A673 (cell line): Measurements from ENCODE around the gene ZBTB2.

Experiments
- CTCF ChIP-seq: fragments of 300-800, 200-600 bp; sonication (generic); conservative IDR thresholded peaks from 2 replicates; pipeline ENCODE4 v1.5.1; 2017; ENCODE audit warnings: low read depth, mild to moderate bottlenecking, antibody characterized with exemption, low read length, moderate library complexity, mixed read lengths
- EZH2 ChIP-seq: fragments of 200-600 bp; sonication (generic); IDR thresholded peaks from 2 replicates; pipeline ENCODE4 v1.6.1; 2017; ENCODE audit warnings: borderline replicate concordance, low read depth, mild to moderate bottlenecking, mixed read lengths, antibody characterized with exemption, low read length; ENCODE audit not compliant: poor library complexity, severe bottlenecking

- TF ChIP-seq CTCF = no peak
- no peak for TF ChIP-seq EZH2
Observed at GRCh38 chr6:151322570-151322969, 68.8 kb downstream of the ZBTB2 start.
